Measurements from ENCODE around the gene TMEM163. TPM values are rescaled to one million over a fixed set of nuclear protein-coding genes. Genes with fewer than 3 reads are reported as not detected.
"Not testable (repeated sequence)": the region's sequence is repeated elsewhere in the genome, so short reads cannot be mapped to it uniquely, and the experiment has no call there.

TMEM163 gene
- polyA plus RNA-seq, 1 experiment: not detected

GRCh38 chr2:134512734-134513464 is 205.9 kb downstream of the TMEM163 start:
- CTCF ChIA-PET: no interaction called here
- POLR2A ChIA-PET: no interaction called here

GRCh38 chr2:134508391-134508790 is 210.4 kb downstream of the TMEM163 start:
- POLR2A ChIA-PET: no interaction called here

More at GRCh38 chr2:134512734-134513464, 205.9 kb downstream of the TMEM163 start:
- no peak for TF ChIP-seq CTCF (IDR thresholded peaks at IDR 0.05; ENCODE audit: low read depth, low read length)
- DNase-seq (ENCODE audit: low read depth, low spot score): no peak
- Histone ChIP-seq H3K9me3 (ENCODE audit: control insufficient read depth, insufficient read depth, low read length) (no peaks in the 10 kb centered on the region), H3K27ac (ENCODE audit: low read depth, low read length) (no peak overlapping the region), H3K27me3 (ENCODE audit: control insufficient read depth, insufficient read depth, low read length) (peaks cover 3% of the 10 kb centered on the region), H3K4me3 (ENCODE audit: low read depth, low read length) (no peak overlapping the region)

GRCh38 chr2:134507697-134508096 is 211.1 kb downstream of the TMEM163 start:
- peaks cover 5% of the 10 kb centered on the region for H3K27me3 ChIP-seq (ENCODE audit: control insufficient read depth, insufficient read depth, low read length)
- no peak for TF ChIP-seq CTCF (IDR thresholded peaks at IDR 0.05; ENCODE audit: low read depth, low read length)
- H3K4me3 ChIP-seq (ENCODE audit: low read depth, low read length): no peak overlapping the region
- no peak for DNase-seq (ENCODE audit: low read depth, low spot score)
- H3K9me3 ChIP-seq (ENCODE audit: control insufficient read depth, insufficient read depth, low read length): no peaks in the 10 kb centered on the region
- POLR2A ChIA-PET: no interaction called here
- no peak overlapping the region for H3K27ac ChIP-seq (ENCODE audit: low read depth, low read length)
- CTCF ChIA-PET: no interaction called here

More at GRCh38 chr2:134508391-134508790, 210.4 kb downstream of the TMEM163 start:
- H3K9me3 ChIP-seq (ENCODE audit: control insufficient read depth, insufficient read depth, low read length): no peaks in the 10 kb centered on the region
- peaks cover 5% of the 10 kb centered on the region for H3K27me3 ChIP-seq (ENCODE audit: control insufficient read depth, insufficient read depth, low read length)
- TF ChIP-seq CTCF (IDR thresholded peaks at IDR 0.05; ENCODE audit: low read depth, low read length): no peak
- DNase-seq (ENCODE audit: low read depth, low spot score): no peak
- H3K27ac ChIP-seq (ENCODE audit: low read depth, low read length): no peak overlapping the region
- H3K4me3 ChIP-seq (ENCODE audit: low read depth, low read length): no peak overlapping the region
- CTCF ChIA-PET: no interaction called here

GRCh38 chr2:134507159-134507558 is 211.6 kb downstream of the TMEM163 start:
- DNase-seq (ENCODE audit: low read depth, low spot score); POLR2A ChIA-PET; H3K27ac ChIP-seq (ENCODE audit: low read depth, low read length); H3K27me3 ChIP-seq (ENCODE audit: control insufficient read depth, insufficient read depth, low read length); H3K4me3 ChIP-seq (ENCODE audit: low read depth, low read length); CTCF ChIA-PET; H3K9me3 ChIP-seq (ENCODE audit: control insufficient read depth, insufficient read depth, low read length): not testable (repeated sequence)

- TF ChIP-seq CTCF (IDR thresholded peaks at IDR 0.05; ENCODE audit: low read depth, low read length): no peak
- H3K27ac ChIP-seq (ENCODE audit: low read depth, low read length): no peak overlapping the region
- H3K9me3 ChIP-seq (ENCODE audit: control insufficient read depth, insufficient read depth, low read length): no peaks in the 10 kb centered on the region
- no peak overlapping the region for H3K4me3 ChIP-seq (ENCODE audit: low read depth, low read length)
- ChIA-PET CTCF (no interaction called here), POLR2A (no interaction called here)
- peaks cover 2% of the 10 kb centered on the region for H3K27me3 ChIP-seq (ENCODE audit: control insufficient read depth, insufficient read depth, low read length)
- DNase-seq (ENCODE audit: low read depth, low spot score): no peak
Observed at GRCh38 chr2:134505446-134505845, 213.4 kb downstream of the TMEM163 start.
